ENCODE data around the gene ALOX12B. TPM values are rescaled to one million over a fixed set of nuclear protein-coding genes. Genes with fewer than 3 reads are reported as not detected.
"Not testable (repeated sequence)": the region's sequence is repeated elsewhere in the genome, so short reads cannot be mapped to it uniquely, and the experiment has no call there.

ALOX12B gene
- total RNA-seq, 1 donor from 2014 or later = 0.62 TPM

DNA sequence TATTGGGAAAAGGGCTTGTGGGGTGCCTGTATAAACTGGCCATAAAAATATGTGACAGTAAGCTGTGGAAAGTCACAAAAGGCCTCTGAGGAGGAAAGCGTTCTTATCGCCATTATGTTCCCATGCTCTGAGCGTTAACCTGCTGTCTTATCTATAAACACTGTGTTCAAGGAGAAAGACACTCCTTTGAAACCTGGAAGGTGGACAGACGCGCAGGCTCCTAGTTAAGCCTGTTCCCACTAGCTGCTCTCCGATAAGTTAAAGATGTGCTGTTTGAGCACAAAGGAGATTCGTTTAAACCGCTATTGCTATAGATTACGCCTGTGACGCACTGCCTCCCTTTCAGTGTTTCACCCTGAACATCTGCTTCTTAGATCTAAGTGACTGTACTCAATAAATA lies 5.2 kb downstream of the ALOX12B start:
- no peak for DNase-seq (ENCODE audit: low spot score)

DNA sequence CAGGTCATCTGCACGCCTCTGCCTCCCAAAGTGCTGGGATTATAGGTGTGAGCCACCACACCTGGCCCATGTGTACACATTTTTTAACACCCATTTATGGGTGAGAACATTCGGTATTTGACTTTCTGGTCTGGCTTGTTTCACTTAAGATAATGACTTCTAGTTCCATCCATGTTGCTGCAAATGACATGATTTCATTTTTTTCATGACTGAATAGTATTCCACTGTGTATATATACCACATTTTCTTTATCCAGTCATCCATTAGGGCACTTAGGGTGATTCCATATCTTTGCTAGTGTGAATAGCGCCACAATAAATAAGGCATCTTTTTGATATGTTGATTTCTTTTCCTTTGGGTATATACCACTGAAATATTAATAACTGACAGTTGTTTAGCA lies 5.6 kb downstream of the ALOX12B start:
- no peak for DNase-seq (ENCODE audit: low spot score)

DNA sequence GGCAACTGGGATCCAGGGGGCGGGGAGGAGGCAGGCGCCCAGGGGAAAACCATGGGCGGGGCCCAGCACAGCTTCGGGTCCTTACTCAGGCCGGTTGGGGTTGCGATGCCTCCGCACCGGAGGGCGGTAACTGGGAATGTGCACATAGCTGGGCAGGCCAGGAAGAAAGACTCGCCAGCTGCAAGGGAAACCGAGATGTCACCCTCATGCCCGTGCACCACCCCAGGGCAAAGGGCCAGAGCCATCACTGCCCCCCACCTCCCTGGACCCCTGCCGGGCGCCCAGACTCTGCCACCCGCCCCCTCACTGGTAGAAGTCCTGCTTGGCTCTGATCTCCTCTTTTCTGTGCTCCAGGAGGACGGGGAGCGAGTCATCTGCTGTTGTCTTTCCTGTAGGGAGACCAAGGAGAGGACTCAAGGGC lies 6.7 kb downstream of the ALOX12B start:
- no peak for DNase-seq (ENCODE audit: low spot score)

GRCh38 chr17:8080208-8080798 lies 7.2 kb downstream of the ALOX12B start:
- no peak for DNase-seq (ENCODE audit: low spot score)

DNA sequence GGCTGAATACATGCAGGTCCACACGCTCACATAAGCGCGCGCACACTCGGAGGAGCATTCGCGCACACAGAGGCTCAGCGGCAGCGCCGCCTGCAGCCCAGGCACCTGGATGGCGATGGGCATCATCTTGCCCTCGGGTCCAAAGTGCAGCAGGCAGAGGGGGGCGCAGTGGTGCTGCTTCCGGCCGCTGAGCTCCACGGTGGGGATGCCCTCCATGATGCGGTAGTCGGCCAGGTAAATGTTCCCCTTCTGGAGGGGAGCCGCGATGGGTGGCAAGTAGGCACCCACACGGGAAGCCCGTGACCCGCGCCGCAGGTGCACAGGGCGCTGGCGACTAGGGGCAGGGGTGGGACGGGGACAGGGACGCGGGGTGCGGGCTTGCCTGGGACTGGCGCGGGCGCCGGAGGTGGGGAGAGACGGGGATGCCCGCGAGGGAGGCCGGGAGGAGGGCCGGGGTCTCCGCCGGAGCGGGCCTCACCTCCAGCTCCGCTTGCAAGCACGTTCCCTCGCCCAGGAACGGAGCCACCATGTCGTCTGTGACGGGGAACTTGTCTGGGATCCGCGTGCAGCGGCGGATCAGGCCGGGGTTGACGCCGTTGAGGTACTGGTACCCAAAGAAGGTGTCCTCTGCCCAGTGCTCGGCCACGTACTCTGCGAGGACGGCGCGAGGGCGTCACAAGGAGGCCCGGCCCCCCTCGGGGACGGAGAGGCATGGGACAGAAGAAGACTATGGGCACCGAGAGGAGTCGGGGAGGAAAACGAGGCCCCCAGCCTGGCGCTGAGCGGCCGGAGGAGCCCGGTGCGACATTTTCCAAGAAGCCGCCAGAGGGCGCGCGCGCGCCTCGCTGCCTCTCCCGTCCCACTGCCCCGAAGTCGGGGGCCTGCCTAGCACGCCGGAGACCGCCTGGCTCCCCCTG lies 8.0 kb downstream of the ALOX12B start:
- DNase-seq (ENCODE audit: low spot score) = peak; percentile 73

DNA sequence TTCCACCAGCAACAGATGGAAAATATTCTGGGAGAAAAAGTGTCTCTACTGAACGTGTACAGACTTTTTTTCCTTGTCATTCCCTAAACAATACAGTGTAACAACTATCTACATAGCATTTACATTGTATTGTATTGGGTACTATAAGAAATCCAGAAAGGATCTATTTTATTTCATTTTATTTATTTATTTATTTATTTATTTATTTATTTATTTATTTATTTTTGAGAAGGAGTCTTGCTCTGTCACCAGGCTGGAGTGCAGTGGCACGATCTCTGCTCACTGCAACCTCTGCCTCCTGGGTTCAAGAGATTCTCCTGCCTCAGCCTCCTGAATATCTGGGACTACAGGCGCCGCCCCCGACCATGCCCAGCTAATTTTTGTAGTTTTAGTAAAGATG lies 9.6 kb downstream of the ALOX12B start:
- not testable (repeated sequence) for DNase-seq (ENCODE audit: low spot score)

GRCh38 chr17:8076502-8077266 lies 10.8 kb downstream of the ALOX12B start:
- no peak for DNase-seq (ENCODE audit: low spot score)

DNA sequence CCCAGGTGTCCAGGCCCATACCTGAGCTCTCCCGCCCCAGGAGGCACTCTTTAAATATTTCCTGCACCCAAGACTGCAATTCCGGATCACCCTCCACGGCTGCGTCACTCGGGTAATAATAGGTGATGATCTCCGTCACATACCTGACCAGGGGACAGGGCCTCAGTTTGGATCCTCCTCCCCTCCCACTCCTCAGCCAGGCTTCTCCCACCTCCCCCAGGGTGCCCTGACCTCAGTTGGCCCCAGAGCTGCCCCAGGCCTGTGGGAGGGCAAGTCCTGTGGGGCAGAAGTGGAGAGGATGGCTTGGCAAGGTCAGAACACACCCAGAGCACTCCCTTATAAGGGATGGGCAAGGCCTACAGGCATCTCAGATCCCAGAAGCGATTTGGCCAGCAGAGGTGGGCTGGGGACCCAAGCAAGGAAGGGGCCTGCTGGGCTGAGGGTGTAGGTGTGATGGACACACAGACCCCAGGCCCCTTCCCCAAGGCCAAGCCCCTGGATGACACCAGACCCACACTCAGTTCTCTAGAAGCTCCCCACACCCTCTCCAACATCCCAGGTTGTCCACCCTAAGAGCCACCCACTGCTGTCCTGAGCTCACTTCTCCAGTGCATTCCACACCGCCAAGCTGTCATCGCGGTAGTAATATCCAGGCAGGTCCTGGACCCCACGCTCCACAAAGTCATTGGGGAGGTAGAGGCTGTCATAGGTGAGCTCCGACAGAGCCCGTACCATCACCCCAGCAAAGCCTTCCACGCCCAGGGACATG lies 11.8 kb downstream of the ALOX12B start:
- DNase-seq (ENCODE audit: low spot score) = no peak

GRCh38 chr17:8075081-8075480 lies 12.4 kb downstream of the ALOX12B start:
- no peak for DNase-seq (ENCODE audit: low spot score)

GRCh38 chr17:8074554-8074953 lies 13.0 kb downstream of the ALOX12B start:
- no peak for DNase-seq (ENCODE audit: low spot score)

- peak; percentile 69 for DNase-seq (ENCODE audit: low spot score)
These were observed 13.7 kb downstream of the ALOX12B start for GRCh38 chr17:8073627-8074484.

- no peak for DNase-seq (ENCODE audit: low spot score)
These were observed 14.6 kb downstream of the ALOX12B start for GRCh38 chr17:8072729-8073461.

DNA sequence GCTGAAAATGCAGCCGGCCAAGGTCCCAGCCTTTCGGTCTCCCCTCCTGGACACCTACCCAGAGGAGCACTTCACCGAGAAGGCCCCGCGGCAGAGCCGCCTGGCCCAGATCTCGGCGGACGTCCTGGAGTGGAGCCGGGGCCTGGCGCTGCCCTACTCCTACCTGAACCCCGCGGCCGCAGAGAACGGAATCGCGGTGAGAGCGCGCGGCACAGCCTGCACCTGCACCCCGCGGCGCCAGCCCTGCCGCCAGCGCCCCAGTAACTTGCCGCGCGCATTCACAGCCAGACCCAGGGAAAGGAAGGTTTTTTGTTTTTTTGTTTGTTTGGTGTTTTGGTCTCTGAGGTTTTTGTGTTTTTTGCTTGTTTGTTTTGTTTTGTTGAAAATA lies 15.2 kb downstream of the ALOX12B start:
- no peak for DNase-seq (ENCODE audit: low spot score)

DNA sequence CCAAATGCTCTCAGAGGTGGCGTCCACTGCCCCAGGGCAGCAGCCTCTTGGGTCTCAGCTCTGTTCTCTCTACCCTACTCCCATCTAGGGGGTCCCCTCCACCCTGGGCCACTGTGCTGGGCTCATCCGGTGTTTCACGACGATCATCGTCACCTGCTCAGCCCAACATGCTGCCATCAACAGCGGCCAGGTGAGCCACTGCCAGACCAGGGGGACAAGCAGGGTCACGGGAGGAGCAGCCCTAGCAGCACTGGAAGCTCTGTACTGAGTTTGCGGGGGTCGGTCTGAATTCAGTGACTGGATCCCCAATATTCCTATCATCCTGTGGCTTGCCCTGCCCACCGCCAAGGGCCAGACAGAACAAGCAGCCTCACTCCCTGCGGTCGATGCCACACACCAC lies 16.0 kb downstream of the ALOX12B start:
- no peak for DNase-seq (ENCODE audit: low spot score)

DNA sequence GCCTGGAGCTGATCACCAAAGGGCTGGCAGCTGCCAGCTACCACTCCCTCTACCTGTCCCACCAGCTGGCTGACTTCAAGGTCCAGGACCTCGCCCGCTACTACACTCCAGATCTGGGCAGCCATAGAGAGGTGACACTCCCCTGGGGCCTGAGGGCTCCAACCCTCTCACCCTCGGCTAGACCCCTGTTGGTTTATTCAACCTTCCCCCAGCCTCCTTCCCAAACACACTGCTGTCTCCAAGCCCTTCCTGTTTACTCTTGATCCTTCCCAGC lies 18.0 kb downstream of the ALOX12B start:
- no peak for DNase-seq (ENCODE audit: low spot score)

DNA sequence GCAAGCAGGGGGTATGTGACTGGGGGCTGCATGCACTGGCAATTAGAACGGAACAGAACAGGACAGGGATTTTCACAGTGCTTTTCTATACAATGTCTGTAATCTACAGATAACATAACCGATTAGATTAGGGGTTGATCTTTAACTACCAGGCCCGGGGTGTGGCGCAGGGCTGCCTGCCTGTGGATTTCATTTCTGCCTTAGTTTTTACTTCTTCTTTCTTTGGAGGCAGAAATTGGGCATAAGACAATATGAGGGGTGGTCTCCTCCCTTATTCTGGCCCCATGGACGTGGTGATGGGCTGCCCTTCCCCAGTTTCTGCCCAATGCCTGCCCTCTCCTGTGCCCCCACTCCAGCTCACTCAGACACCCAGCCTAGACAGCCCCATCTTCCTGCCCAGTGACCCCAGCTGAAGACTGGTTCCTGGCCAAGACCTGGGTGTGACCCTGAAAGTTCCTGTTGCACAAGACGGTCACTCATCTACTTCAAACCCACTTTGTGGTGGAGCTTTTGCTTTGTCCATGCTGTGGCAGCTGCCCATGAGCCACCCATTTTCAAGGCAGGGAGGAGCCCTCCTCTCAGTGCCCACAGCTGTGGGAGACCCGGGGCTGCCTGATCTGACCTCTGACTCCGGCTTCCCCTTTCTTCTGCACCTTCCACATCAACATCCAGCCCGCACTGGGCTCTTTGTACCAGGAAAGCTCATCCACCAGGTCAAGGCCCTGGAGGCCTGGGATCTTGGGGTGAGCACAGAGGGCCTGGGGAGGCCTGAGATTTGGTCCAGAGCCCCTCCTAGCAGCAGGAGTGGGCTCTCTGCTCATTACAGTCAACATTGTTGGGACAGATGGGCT lies 18.6 kb downstream of the ALOX12B start:
- no peak for DNase-seq (ENCODE audit: low spot score)

DNA sequence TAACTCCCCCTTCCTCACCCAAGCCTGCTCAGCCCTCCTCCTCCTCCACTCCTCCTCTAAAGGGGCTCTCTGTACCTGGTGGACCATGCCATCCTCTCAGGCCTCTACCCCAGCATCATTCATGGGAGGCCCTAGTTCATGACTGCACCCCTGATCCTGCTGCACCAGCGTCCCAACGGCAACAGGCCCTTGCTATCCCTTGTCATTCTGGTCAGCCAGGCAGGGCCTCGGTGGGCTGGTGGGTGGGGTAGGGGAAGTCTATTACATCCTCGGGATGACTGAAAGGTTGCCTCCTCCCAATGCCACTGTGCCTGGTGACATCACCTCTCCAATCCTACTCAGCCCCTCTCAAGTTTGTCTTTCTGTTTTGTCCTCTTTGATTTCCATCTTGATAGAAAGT lies 19.7 kb downstream of the ALOX12B start:
- no peak for DNase-seq (ENCODE audit: low spot score)

GRCh38 chr17:8066841-8067775 lies 20.4 kb downstream of the ALOX12B start:
- no peak for DNase-seq (ENCODE audit: low spot score)

Measured in ureter (tissue), 1 donor.